Gastroesophageal sphincter (tissue), 4 donors: ENCODE results near the gene NEUROD4. TPM values are rescaled to one million over a fixed set of nuclear protein-coding genes. Genes with fewer than 3 reads are reported as not detected.
"Not testable (repeated sequence)": the region's sequence is repeated elsewhere in the genome, so short reads cannot be mapped to it uniquely, and the experiment has no call there.

ENCODE experiments used
- ATAC-seq: fragments of 150-250 bp; one replicate; pipeline ENCODE4 v1.9.1; 2016; ENCODE audit warnings: mild to moderate bottlenecking, moderate library complexity
- H3K27ac ChIP-seq, 4 donors: fragments of 200-600 bp; sonication (generic) in 3 of 4; 1 replicate in 3 of 4; 2 replicates in 1 of 4; pipeline ENCODE4 v1.5.1; 2016 to 2019
- H3K27me3 ChIP-seq: fragments of 200-600 bp; sonication (generic); one replicate; pipeline ENCODE4 v1.5.1; 2019
- H3K36me3 ChIP-seq, 2 donors: fragments of 200-600 bp; sonication (generic); one replicate each; pipeline ENCODE4 v1.5.1; 2019; ENCODE audit warnings: control low read depth in 1 of 2
- H3K4me1 ChIP-seq, 3 donors: fragments of 200-600 bp; sonication (generic); 1 replicate in 2 of 3; 2 replicates in 1 of 3; pipeline ENCODE4 v1.5.1; 2016 to 2019; ENCODE audit warnings: control low read depth in 2 of 3
- H3K4me3 ChIP-seq, 2 donors: fragments of 200-600 bp; sonication (generic); one replicate each; pipeline ENCODE4 v1.5.1; 2019; ENCODE audit warnings: mild to moderate bottlenecking in 1 of 2, moderate library complexity in 1 of 2
- H3K9me3 ChIP-seq, 3 donors: fragments of 200-600 bp; sonication (generic); one replicate each; pipeline ENCODE4 v1.5.1; 2017 to 2019; ENCODE audit warnings: control low read depth in 2 of 3
- CTCF ChIP-seq, 4 experiments: fragments of 200-600 bp in 2 of 4; fragments of 450-650 bp in 2 of 4; sonication (generic) in 1 of 4; IDR thresholded peaks; one replicate each; pipeline ENCODE4 v1.5.1; 2017 to 2019; ENCODE audit warnings: antibody characterized with exemption in 4 of 4, mild to moderate bottlenecking in 2 of 4, moderate library complexity in 2 of 4
- EP300 ChIP-seq: sonication (generic); formaldehyde crosslinking; IDR thresholded peaks from one replicate; pipeline ENCODE4 v1.6.1; 2017; ENCODE audit warnings: antibody characterized with exemption, mild to moderate bottlenecking
- POLR2A ChIP-seq, 2 donors: fragments of 450-650 bp; IDR thresholded peaks; one replicate each; pipeline ENCODE4 v1.6.1; 2017; ENCODE audit warnings: antibody characterized with exemption in 2 of 2, mild to moderate bottlenecking in 2 of 2, moderate library complexity in 1 of 2
- POLR2AphosphoS5 ChIP-seq: sonication (generic); formaldehyde crosslinking; IDR thresholded peaks from one replicate; pipeline ENCODE4 v1.6.1; 2017; ENCODE audit warnings: antibody characterized with exemption
- WGBS, 2 donors: methylation state at CpG; one replicate each; pipeline ENCODE4 v1.1.5; 2018; ENCODE audit warnings: low coverage in 1 of 2; 5-methylcytosine and 5-hydroxymethylcytosine counted together
- total RNA-seq, 4 donors: library from RNA; depleted of rRNA; stranded (reverse); fragments of >200 nt; gene quantifications; one replicate each; pipeline ENCODE4 v1.1.0, GENCODE V29; 2016

The NEUROD4 gene
- total RNA-seq, 4 donors from 2014 or later, result not detected

GRCh38 chr12:54983536-54984101 lies 36.2 kb upstream of the NEUROD4 start:
- no peak for TF ChIP-seq EP300
- no peak for TF ChIP-seq CTCF (IDR thresholded peaks at IDR 0.05)
- no peak for TF ChIP-seq POLR2A (IDR thresholded peaks at IDR 0.05)
- no peak for TF ChIP-seq POLR2AphosphoS5
- no peak for ATAC-seq
- no peaks in the 10 kb centered on the region for H3K9me3 ChIP-seq
- no peaks in the 10 kb centered on the region for H3K36me3 ChIP-seq
- no peak overlapping the region for H3K4me3 ChIP-seq
- no peaks in the 10 kb centered on the region for H3K4me1 ChIP-seq
- H3K27ac ChIP-seq, result no peak overlapping the region
- no peaks in the 10 kb centered on the region for H3K27me3 ChIP-seq
- no CpG with 5 or more reads among the region's 2 CpGs for WGBS, 2 donors

- no peak within 1 kb of the TSS for H3K27ac ChIP-seq
- WGBS, 2 donors, result 13 to 25% methylated on average over 5 to 12 of the region's 12 CpGs
- TF ChIP-seq POLR2AphosphoS5 (no peak), EP300 (no peak), CTCF (IDR thresholded peaks at IDR 0.05) (no peak), POLR2A (IDR thresholded peaks at IDR 0.05) (no peak)
- no peaks in the 10 kb centered on the region for H3K27me3 ChIP-seq
- ATAC-seq, result peak; percentile 43
- no peak within 1 kb of the TSS for H3K4me3 ChIP-seq
- no peaks in the 10 kb centered on the region for H3K9me3 ChIP-seq
- H3K4me1 ChIP-seq, result no peaks in the 10 kb centered on the region
- no peaks in the 10 kb centered on the region for H3K36me3 ChIP-seq
Observed at GRCh38 chr12:54984658-54985376, 35.0 kb upstream of the NEUROD4 start, which contains the start of gene TESPA1. TESPA1 (minus strand) TSS chr12:54984762; CDS start chr12:54974562, 10,200 bp downstream.

- ATAC-seq, H3K36me3 ChIP-seq, H3K27me3 ChIP-seq, H3K4me1 ChIP-seq, H3K27ac ChIP-seq, H3K9me3 ChIP-seq, H3K4me3 ChIP-seq: not testable (repeated sequence)
- WGBS, 2 donors, result 79 to 86% methylated on average over 2 to 3 of the region's 3 CpGs
Observed at GRCh38 chr12:54986773-54987172, 33.0 kb upstream of the NEUROD4 start.

- H3K27me3 ChIP-seq, result no peaks in the 10 kb centered on the region
- whole genome bisulfite sequencing, 2 donors, result 51 to 57% methylated on average over 4 of the region's 4 CpGs
- H3K36me3 ChIP-seq, result no peaks in the 10 kb centered on the region
- no peak for TF ChIP-seq CTCF (IDR thresholded peaks at IDR 0.05)
- no peak for TF ChIP-seq EP300
- no peak for TF ChIP-seq POLR2A (IDR thresholded peaks at IDR 0.05)
- TF ChIP-seq POLR2AphosphoS5, result no peak
- H3K27ac ChIP-seq, result no peak overlapping the region
- H3K4me3 ChIP-seq, result no peak overlapping the region
- no peak for ATAC-seq
- no peaks in the 10 kb centered on the region for H3K4me1 ChIP-seq
- H3K9me3 ChIP-seq, result no peaks in the 10 kb centered on the region
Observed at GRCh38 chr12:54987611-54988231, 32.1 kb upstream of the NEUROD4 start.

- no peak for TF ChIP-seq CTCF (IDR thresholded peaks at IDR 0.05)
- TF ChIP-seq POLR2AphosphoS5, result no peak
- no peak for TF ChIP-seq EP300
- no peak for TF ChIP-seq POLR2A (IDR thresholded peaks at IDR 0.05)
- ATAC-seq, result peak; percentile 75
- 33 to 44% methylated on average over 1 of the region's 1 CpG for WGBS, 2 donors
Observed at GRCh38 chr12:54988402-54989054, 31.2 kb upstream of the NEUROD4 start.

More at GRCh38 chr12:54988402-54989054, 31.2 kb upstream of the NEUROD4 start:
- Histone ChIP-seq H3K9me3 (no peaks in the 10 kb centered on the region), H3K4me1 (no peaks in the 10 kb centered on the region), H3K27me3 (no peaks in the 10 kb centered on the region), H3K4me3 (no peak overlapping the region), H3K36me3 (no peaks in the 10 kb centered on the region), H3K27ac (no peak overlapping the region)
